Measurements from ENCODE around the gene GNAS-AS1. TPM values are rescaled to one million over a fixed set of nuclear protein-coding genes. Genes with fewer than 3 reads are reported as not detected.

Gene GNAS-AS1
- total RNA-seq, 2 experiments from 2014 or later = 1.0 to 1.6 TPM

DNA sequence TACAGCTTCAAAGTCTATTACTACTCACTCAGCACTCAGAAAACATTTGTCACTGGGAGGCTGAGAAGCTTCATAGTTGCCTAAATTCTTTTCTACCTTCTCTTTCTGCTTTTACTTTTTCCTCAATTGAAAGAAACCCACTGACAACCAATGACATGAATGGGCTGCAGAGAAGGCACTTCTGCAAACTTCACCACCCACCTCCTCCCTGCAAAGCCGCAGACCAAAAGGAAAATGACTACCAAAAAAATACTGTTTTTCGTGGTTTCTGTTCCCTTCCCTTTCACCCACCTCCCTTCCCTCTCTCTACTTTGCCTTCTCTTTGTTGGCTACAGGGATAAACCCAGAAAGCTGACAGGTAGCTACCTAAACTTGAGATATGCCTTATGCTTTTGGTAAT is 3.2 kb downstream of the GNAS-AS1 start:
- DNase-seq (no peak), ATAC-seq (ENCODE audit: low read depth) (no peak)
- Mint-ChIP-seq H3K9me3 (no peaks in the 10 kb centered on the region), H3K27me3 (peaks cover 67% of the 10 kb centered on the region), H3K36me3 (peaks cover 2% of the 10 kb centered on the region), H3K4me1 (peaks cover 42% of the 10 kb centered on the region), H3K4me3 (no peak overlapping the region), H3K27ac (no peak overlapping the region)
- POLR2A ChIA-PET = no interaction called here

DNA sequence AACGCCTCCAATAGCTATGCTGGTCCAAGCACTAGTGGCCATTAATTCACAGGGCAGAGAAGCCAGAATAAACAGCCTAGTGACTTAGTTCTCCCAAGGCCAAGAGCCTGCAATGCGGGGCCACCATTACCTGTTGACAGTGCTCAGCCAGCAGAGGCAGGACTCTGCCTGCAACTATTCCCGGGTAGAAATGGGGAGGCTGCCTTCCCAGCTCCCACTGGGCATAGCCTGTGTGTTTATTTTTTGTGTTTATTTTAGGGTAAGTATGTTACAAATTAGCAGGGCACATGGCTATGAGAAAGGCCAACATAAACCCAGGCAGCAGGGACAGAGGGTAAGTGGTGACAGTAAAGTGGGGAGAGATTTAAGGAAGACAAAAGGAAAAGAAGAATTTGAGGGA is 5.0 kb downstream of the GNAS-AS1 start:
- no peak overlapping the region for H3K4me3 Mint-ChIP-seq
- no peaks in the 10 kb centered on the region for H3K9me3 Mint-ChIP-seq
- H3K4me1 Mint-ChIP-seq = peaks cover 37% of the 10 kb centered on the region
- DNase-seq (no peak), ATAC-seq (ENCODE audit: low read depth) (no peak)
- POLR2A ChIA-PET = interaction anchor here (0.6 kb wide), 1 partner anchor 43 kb away, joined by 3 read pairs; no protein-coding TSS in a partner anchor
- peaks cover 74% of the 10 kb centered on the region for H3K27me3 Mint-ChIP-seq
- H3K36me3 Mint-ChIP-seq = peaks cover 2% of the 10 kb centered on the region
- H3K27ac Mint-ChIP-seq = no peak overlapping the region

DNA sequence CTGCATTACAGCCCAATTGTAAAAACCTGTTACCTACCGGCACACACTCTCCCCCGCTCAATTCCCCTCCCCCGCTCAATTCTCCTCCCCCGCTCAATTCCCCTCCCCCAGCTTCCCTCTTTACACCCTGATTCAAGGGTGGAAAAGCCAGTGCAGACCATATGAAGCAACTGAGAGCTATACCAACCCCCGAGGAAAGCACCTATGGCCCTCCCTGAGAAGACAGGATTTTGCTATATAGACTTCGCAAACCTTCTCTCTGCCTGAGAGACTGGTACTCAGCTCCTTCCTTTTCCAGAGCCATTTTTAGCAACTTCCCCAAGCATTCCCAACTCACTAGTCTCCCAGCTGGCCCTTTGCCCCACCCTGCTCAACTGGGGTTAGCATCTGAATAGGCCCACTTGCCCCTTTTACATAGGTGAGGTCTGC is 7.6 kb downstream of the GNAS-AS1 start:
- Mint-ChIP-seq H3K4me3 (no peak overlapping the region), H3K27ac (no peak overlapping the region), H3K36me3 (peaks cover 4% of the 10 kb centered on the region), H3K27me3 (peaks cover 85% of the 10 kb centered on the region), H3K9me3 (no peaks in the 10 kb centered on the region), H3K4me1 (peaks cover 23% of the 10 kb centered on the region)
- POLR2A ChIA-PET = interaction anchor here (1.5 kb wide), 1 partner anchor 192 kb away, joined by 4 read pairs; the partner anchor contains the start of gene STX16
- no peak for ATAC-seq (ENCODE audit: low read depth)
- no peak for DNase-seq

DNA sequence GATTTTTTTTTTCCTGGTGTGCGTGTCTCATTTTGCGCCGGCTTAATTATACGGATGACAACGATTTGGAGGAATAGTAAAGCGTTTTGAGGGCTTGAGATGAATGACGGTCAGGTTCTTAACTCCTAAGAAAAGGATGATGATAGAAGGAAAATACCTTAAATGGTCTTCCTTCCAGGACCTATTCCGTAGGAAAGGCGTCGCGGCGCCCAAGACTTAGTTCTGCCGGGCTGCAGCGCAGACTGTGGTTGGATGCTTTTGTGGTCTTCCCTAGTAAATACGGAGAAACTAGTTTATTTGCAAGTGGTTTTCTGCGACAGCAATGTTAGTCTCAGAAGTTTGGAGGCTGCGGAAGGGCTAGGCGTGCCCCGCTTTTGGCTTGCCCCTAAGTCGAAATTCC is 8.4 kb downstream of the GNAS-AS1 start:
- Mint-ChIP-seq H3K27ac (no peak overlapping the region), H3K36me3 (peaks cover 4% of the 10 kb centered on the region), H3K9me3 (no peaks in the 10 kb centered on the region), H3K4me1 (peaks cover 23% of the 10 kb centered on the region), H3K27me3 (peaks cover 87% of the 10 kb centered on the region), H3K4me3 (no peak overlapping the region)
- POLR2A ChIA-PET = no interaction called here
- DNase-seq (no peak), ATAC-seq (ENCODE audit: low read depth) (no peak)

DNA sequence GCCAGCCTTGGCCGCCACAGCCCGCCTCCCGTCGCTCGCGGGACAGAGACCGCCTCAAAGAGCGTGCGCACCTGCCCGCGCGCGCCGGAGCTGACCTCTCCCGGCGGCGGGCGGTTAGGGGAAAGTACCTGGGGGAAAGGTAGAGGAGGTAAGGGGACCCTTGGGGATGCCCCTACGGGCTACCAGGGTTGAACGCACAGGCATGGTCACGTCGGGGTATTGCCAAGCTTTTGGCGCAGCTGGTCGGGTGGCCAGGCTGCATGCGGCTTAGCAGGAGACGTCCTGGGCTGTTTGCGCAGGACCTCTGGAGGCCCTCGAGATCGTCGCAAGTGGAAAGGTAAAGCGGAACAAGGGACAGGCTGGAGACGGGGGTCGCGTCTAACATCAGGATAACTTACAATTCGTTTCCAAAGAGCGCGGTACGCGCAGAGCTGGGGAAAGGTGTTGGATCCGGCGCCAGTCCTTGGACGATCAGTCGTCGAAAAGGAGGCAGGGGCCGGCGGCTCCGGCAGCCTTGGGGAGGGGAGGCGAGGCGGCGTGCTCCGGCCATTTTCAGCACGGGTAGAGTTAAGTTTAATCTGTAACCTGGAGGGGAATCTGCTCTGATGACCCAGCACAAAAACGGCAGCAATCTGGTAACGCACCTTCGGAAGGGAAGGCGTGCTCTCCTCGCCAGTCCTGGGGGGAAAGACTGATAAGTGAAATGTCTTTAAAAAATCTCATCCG is 9.0 kb downstream of the GNAS-AS1 start:
- H3K4me3 Mint-ChIP-seq = no peak overlapping the region
- H3K4me1 Mint-ChIP-seq = peaks cover 19% of the 10 kb centered on the region
- no peak for ATAC-seq (ENCODE audit: low read depth)
- H3K27ac Mint-ChIP-seq = no peak overlapping the region
- no peak for DNase-seq
- POLR2A ChIA-PET = no interaction called here
- no peaks in the 10 kb centered on the region for H3K9me3 Mint-ChIP-seq
- H3K36me3 Mint-ChIP-seq = peaks cover 4% of the 10 kb centered on the region
- H3K27me3 Mint-ChIP-seq = peaks cover 87% of the 10 kb centered on the region

DNA sequence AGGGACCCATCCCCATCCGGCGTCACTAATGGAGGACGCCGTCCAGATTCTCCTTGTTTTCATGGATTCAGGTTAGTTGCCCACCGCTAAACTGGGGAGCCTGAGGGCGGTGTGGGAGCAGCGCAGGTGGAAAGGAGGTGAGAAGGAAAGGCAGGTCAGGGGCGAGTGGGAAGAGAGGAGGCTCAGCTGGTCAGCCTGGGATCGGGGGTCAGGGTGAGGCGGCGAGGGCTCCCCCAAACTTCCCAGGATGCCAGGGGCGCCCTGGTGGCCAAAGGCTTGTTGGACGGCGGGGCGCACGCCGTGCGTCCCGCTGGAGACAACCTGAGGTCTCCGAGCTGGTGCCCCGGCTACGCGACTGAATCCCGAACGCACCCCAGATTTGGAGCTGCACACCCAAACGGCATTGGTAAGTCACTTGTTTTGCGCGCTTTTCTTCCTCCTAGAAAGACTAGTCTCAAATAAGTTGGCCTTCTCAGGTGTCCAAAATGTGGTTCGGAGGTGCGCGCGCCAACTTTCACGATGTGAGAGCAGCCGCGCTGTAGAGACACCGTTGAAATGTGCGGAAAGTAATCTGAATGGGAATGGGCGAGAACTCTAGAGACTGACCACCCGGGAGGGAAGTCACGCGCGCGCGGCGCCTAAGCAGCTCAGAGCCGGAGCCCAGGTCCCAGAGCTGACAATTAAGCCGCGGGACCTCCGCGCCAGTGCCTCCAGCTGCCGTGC is 9.7 kb downstream of the GNAS-AS1 start:
- Mint-ChIP-seq H3K36me3 (peaks cover 4% of the 10 kb centered on the region), H3K4me3 (no peak overlapping the region), H3K27me3 (peaks cover 84% of the 10 kb centered on the region), H3K9me3 (no peaks in the 10 kb centered on the region), H3K4me1 (peaks cover 19% of the 10 kb centered on the region), H3K27ac (peak overlapping the region; percentile 45)
- POLR2A ChIA-PET = interaction anchor here (2.0 kb wide), 1 partner anchor 190 kb away, joined by 10 read pairs; the partner anchor contains the start of gene STX16
- DNase-seq (no peak), ATAC-seq (ENCODE audit: low read depth) (no peak)

DNA sequence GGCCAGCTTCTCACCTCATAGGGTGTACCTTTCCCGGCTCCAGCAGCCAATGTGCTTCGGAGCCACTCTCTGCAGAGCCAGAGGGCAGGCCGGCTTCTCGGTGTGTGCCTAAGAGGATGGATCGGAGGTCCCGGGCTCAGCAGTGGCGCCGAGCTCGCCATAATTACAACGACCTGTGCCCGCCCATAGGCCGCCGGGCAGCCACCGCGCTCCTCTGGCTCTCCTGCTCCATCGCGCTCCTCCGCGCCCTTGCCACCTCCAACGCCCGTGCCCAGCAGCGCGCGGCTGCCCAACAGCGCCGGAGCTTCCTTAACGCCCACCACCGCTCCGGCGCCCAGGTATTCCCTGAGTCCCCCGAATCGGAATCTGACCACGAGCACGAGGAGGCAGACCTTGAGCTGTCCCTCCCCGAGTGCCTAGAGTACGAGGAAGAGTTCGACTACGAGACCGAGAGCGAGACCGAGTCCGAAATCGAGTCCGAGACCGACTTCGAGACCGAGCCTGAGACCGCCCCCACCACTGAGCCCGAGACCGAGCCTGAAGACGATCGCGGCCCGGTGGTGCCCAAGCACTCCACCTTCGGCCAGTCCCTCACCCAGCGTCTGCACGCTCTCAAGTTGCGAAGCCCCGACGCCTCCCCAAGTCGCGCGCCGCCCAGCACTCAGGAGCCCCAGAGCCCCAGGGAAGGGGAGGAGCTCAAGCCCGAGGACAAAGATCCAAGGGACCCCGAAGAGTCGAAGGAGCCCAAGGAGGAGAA is 10.5 kb downstream of the GNAS-AS1 start:
- Mint-ChIP-seq H3K27me3 (peaks cover 80% of the 10 kb centered on the region), H3K9me3 (no peaks in the 10 kb centered on the region), H3K27ac (no peak overlapping the region), H3K4me1 (peaks cover 19% of the 10 kb centered on the region), H3K36me3 (peaks cover 2% of the 10 kb centered on the region), H3K4me3 (peak overlapping the region; percentile 55)
- no peak for ATAC-seq (ENCODE audit: low read depth)
- no peak for DNase-seq
- POLR2A ChIA-PET = interaction anchor here (0.7 to 2.0 kb wide), 2 partner anchors 133 to 189 kb away, joined by 3 to 10 read pairs; partner anchors contain the start of gene STX16

DNA sequence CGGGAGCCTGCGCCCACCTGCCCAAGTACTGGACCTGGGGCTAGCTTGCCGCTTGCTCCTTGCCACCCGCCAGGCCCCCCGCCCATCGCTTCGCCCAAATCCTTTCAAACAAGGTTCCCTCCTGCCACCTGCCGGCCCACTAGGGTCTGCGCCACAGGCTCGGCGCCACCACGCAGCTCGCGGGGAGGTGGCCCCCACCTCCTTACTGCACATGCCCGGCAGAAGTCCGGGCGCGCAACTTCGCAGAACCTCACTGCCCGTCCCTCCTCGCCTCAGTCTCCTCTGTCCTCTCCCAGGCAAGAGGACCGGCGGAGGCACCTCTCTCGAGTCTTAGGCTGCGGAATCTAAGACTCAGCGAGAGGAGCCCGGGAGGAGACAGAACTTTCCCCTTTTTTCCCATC is 11.2 kb downstream of the GNAS-AS1 start:
- Mint-ChIP-seq H3K9me3 (no peaks in the 10 kb centered on the region), H3K4me1 (peaks cover 19% of the 10 kb centered on the region), H3K36me3 (peaks cover 2% of the 10 kb centered on the region), H3K27me3 (peaks cover 78% of the 10 kb centered on the region), H3K27ac (no peak overlapping the region), H3K4me3 (peak overlapping the region; percentile 55)
- POLR2A ChIA-PET = interaction anchor here (0.7 to 2.0 kb wide), 2 partner anchors 132 to 188 kb away, joined by 3 to 10 read pairs; partner anchors contain the start of gene STX16
- ATAC-seq (ENCODE audit: low read depth) = no peak
- DNase-seq = peak; percentile 57

DNA sequence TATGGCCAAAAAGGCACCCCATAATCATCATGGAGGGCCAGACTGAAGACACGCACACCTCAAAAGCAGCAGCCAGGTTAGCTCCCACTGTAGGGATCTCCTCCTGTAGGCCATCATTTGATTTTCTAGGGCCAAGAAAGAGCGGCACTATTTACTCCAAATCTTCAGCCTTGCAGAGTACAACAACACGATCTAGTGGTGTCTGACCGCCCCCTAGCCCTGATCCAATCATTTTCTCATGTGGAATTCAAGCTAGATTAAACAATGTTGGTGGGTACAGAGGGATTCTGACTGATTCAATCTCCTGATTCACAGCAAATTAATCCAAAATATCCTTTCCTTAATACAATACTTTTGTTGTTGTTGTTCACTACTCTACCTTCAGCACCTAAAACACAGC is 12.5 kb downstream of the GNAS-AS1 start:
- POLR2A ChIA-PET = interaction anchor here (1.1 kb wide), 1 partner anchor 187 kb away, joined by 5 read pairs; no protein-coding TSS in a partner anchor
- H3K36me3 Mint-ChIP-seq = peaks cover 3% of the 10 kb centered on the region
- peaks cover 19% of the 10 kb centered on the region for H3K4me1 Mint-ChIP-seq
- ATAC-seq (ENCODE audit: low read depth) (no peak), DNase-seq (no peak)
- no peaks in the 10 kb centered on the region for H3K9me3 Mint-ChIP-seq
- H3K4me3 Mint-ChIP-seq = no peak overlapping the region
- peaks cover 70% of the 10 kb centered on the region for H3K27me3 Mint-ChIP-seq
- H3K27ac Mint-ChIP-seq = no peak overlapping the region

DNA sequence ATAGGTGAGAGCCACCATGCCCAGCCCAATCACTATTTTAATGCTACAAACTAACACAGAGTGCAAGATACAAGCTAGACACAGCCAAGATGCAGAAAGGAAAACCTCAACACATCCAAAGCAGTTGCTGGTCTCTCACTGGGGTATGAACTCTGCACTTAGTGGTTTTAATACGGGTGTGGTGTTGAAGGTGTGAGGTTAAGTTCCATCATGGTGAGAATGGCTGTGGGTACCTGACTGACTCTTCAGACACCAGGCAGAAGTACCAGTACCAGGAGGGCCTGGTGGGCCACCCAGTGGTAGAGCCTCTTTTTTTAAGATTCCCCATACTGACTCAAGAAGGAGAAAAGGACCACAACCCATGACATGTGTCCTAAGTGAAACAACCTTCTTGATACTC is 13.0 kb downstream of the GNAS-AS1 start:
- peaks cover 3% of the 10 kb centered on the region for H3K36me3 Mint-ChIP-seq
- H3K4me3 Mint-ChIP-seq = no peak overlapping the region
- no peak overlapping the region for H3K27ac Mint-ChIP-seq
- no peaks in the 10 kb centered on the region for H3K9me3 Mint-ChIP-seq
- no peak for DNase-seq
- peaks cover 68% of the 10 kb centered on the region for H3K27me3 Mint-ChIP-seq
- POLR2A ChIA-PET = interaction anchor here (1.1 kb wide), 1 partner anchor 187 kb away, joined by 5 read pairs; no protein-coding TSS in a partner anchor
- H3K4me1 Mint-ChIP-seq = peaks cover 19% of the 10 kb centered on the region
- peak; percentile 68 for ATAC-seq (ENCODE audit: low read depth)

DNA sequence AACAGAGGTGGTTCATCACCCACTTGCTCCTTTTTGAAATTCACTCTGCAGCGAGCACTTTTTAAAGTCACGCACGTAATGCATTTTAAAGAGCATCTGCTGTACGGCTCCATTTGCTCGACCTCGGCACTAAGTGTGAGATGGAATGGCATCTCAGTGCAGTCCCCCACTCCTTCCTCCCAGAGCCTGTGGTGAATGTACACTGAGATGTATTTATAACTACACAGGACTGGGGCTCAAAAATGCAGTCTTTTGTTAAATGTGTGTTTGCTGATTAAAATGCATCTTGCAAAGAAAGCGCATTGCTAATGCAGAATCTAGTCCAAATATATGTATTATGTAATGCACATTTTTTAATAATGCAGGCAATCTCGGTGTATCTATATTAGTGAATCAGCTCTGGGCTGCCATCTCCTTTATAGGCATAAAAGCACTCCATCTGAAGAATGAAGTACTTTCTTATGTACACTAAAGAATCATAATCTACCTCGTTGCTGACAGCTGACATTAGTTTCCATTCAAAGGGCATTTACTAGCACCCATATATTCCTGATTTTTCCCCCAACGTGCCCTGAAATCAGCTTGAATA is 14.0 kb downstream of the GNAS-AS1 start:
- H3K9me3 Mint-ChIP-seq = no peaks in the 10 kb centered on the region
- H3K4me1 Mint-ChIP-seq = peaks cover 16% of the 10 kb centered on the region
- no peak for DNase-seq
- no peak overlapping the region for H3K27ac Mint-ChIP-seq
- POLR2A ChIA-PET = no interaction called here
- peaks cover 3% of the 10 kb centered on the region for H3K36me3 Mint-ChIP-seq
- ATAC-seq (ENCODE audit: low read depth) = no peak
- H3K27me3 Mint-ChIP-seq = peaks cover 61% of the 10 kb centered on the region
- H3K4me3 Mint-ChIP-seq = no peak overlapping the region

DNA sequence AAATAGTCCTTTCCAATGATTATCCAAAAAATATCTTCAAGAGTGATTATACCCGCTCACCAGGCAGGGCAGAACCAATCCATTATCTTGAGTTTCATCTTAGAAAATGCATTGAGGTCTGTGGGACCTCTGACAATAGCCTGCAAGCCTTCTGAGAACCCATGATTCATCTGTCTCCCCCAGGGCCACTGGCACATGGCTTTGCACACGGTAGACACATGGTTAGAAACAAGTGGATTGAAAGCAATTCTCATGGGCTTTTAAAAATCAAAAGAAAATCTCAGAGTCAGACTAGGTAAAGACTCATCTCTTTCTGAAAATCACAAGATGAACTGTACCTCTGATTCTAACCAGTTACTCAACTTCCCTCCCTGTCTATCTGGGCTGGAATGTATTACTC is 15.5 kb downstream of the GNAS-AS1 start:
- Mint-ChIP-seq H3K27ac (no peak overlapping the region), H3K36me3 (peaks cover 7% of the 10 kb centered on the region), H3K4me1 (peaks cover 17% of the 10 kb centered on the region), H3K4me3 (no peak overlapping the region), H3K9me3 (peaks cover 3% of the 10 kb centered on the region), H3K27me3 (peaks cover 56% of the 10 kb centered on the region)
- POLR2A ChIA-PET = no interaction called here
- ATAC-seq (ENCODE audit: low read depth) (no peak), DNase-seq (no peak)

DNA sequence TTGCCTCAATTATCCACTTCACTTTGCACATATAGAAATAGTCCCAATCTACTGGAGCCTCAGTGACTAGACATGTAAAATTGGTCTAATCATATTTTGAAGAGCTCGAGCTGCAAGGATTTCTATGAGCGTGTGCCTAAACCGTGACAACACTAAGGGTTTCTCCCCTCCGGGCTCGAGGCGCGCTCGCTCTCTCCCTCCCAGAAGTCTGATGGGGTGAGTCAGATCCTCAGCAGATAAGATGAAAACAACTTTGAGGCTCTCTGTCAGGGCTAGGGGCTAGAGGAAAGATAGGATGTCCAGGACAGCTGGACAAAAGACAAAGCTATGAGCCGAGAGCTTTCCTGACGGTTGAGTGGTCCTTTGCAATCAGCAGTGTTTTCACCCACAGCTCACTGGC is 16.8 kb downstream of the GNAS-AS1 start:
- no peak for DNase-seq
- Mint-ChIP-seq H3K36me3 (peaks cover 9% of the 10 kb centered on the region), H3K27ac (no peak overlapping the region), H3K4me1 (peaks cover 13% of the 10 kb centered on the region), H3K27me3 (peaks cover 46% of the 10 kb centered on the region), H3K4me3 (no peak overlapping the region), H3K9me3 (peaks cover 7% of the 10 kb centered on the region)
- POLR2A ChIA-PET = interaction anchor here (1.2 kb wide), 2 partner anchors 11 to 183 kb away, joined by 3 read pairs; partner anchors contain the start of gene STX16
- ATAC-seq (ENCODE audit: low read depth) = no peak
